Activated CD4-positive, alpha-beta T cell treated with anti-CD3 and anti-CD28 coated beads, Interleukin-2, amount 50 U/mL, for 16 hours (primary cell): ENCODE results near the gene MLH1.
"Not testable (repeated sequence)": the region's sequence is repeated elsewhere in the genome, so short reads cannot be mapped to it uniquely, and the experiment has no call there.

Source experiments
- DNase-seq: peaks from one replicate; pipeline ENCODE4 v3.0.0-alpha.2; 2020

Gene MLH1

DNA sequence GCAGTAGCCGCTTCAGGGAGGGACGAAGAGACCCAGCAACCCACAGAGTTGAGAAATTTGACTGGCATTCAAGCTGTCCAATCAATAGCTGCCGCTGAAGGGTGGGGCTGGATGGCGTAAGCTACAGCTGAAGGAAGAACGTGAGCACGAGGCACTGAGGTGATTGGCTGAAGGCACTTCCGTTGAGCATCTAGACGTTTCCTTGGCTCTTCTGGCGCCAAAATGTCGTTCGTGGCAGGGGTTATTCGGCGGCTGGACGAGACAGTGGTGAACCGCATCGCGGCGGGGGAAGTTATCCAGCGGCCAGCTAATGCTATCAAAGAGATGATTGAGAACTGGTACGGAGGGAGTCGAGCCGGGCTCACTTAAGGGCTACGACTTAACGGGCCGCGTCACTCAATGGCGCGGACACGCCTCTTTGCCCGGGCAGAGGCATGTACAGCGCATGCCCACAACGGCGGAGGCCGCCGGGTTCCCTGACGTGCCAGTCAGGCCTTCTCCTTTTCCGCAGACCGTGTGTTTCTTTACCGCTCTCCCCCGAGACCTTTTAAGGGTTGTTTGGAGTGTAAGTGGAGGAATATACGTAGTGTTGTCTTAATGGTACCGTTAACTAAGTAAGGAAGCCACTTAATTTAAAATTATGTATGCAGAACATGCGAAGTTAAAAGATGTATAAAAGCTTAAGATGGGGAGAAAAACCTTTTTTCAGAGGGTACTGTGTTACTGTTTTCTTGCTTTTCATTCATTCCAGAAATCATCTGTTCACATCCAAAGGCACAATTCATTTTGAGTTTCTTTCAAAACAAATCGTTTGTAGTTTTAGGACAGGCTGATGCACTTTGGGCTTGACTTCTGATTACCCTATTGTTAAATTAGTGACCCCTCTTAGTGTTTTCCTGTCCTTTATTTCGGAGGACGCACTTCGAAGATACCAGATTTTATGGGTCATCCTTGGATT, at the start of gene MLH1:
MLH1 (plus strand) TSS at position 193 of the 958 bp plus-strand sequence; CDS start at position 223, 30 bp downstream.
- DNase-seq: peak; percentile 93

DNA sequence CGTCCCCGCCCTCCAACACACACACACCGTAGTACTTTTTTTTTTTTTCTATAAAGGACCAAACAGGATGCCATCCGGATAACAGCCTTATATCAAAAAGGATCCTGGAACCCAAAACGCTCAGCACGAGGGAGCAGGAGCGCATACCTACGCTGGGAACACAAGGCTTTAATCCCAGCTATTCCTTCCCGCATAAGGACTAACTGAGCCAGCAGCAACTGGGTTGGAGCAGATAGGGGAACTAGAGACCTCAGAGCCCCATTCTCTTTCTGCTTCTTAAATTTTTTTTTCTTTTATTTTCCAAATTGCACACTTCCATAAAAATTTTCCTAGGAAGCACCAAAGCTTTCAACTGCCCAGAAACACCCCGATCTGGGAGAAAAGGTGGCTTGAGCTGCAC, 49.7 kb upstream of the MLH1 start:
- DNase-seq: no peak

- DNase-seq: peak; percentile 14
These were observed 49.2 kb upstream of the MLH1 start for GRCh38 chr3:36944012-36944640.

DNA sequence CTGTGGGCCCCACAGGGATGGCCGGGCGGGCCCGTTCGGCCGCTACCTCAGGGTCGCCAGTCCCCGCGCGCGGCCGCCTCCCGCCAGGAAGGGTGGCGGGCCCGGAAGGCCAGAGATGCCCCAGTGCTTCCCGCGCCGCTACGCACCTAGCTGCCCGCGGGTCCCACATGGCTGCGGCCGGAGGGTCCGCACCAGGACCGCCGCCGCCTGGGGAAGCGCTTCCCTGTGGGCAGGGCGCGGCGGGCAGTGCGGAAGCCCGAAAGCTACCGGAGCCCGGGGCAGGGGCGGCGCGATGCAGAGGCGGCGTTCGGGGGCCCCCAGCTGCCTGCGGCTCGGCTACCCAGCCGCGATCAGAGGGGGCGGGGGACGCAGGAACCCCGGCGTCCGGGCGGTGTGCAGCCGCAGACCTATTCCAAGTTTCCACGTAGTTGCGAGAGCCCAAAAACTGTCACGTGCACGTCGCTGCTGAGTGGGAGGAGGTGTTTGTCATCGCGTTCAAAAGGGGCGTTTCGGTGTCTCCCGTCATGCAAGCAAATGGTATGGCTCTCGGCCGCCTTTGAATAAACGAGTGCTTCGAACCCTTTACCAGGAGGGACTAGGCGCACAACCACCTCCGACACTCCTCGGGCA, 48.6 kb upstream of the MLH1 start, which contains the start of gene TRANK1:
TRANK1 (minus strand) TSS at position 414 of the 630 bp plus-strand sequence; CDS start at position 169, 245 bp downstream.
- DNase-seq: peak; percentile 67

GRCh38 chr3:36945333-36945980, 47.9 kb upstream of the MLH1 start:
- no peak for DNase-seq

DNA sequence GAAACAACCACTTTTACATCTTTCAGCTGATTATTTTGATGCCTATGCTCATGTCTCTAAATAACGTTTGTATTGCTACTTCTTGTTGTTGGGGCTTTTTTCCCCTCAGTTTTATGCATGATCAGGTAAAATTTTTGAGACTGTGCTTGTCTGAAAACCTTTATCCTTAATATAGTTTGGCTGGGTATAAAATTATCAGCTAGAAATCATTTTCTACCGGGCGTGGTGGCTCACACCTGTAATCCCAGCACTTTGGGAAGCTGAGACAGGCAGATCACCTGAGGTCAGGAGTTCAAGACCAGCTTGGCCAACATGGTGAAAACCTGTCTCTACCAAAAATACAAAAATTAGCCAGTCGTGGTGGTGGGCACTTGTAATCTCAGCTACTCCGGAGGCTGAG, 45.5 kb upstream of the MLH1 start:
- DNase-seq: not testable (repeated sequence)

DNA sequence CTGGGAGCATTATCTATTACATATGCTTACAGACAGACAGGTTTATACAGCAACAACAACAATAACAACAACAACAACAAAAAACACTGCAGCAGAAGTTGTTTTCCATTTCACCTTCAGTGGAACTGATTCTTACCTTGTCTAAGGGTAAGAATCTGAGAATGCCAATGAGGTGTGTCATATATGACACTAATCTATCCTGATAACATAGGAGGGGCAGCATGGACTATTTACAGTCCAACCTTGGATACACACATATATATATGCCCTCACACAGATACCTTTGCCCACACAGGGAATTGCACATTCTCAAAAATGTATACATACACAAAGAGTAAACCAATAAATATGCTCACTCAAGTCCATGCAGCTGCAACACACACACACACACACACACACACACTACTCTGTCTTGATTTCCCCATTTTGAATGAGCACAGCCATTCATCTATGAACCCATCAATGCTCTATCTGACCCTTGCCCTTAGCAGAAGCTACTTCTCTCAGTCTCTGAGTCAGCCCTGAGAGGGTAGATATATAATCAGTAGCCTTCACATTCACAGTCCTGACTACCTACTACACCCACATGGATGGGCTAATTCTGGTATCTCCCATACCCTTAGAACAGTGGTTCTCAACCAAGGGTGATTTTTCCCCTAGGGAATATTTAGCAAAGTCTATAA, 38.7 kb upstream of the MLH1 start:
- no peak for DNase-seq

DNA sequence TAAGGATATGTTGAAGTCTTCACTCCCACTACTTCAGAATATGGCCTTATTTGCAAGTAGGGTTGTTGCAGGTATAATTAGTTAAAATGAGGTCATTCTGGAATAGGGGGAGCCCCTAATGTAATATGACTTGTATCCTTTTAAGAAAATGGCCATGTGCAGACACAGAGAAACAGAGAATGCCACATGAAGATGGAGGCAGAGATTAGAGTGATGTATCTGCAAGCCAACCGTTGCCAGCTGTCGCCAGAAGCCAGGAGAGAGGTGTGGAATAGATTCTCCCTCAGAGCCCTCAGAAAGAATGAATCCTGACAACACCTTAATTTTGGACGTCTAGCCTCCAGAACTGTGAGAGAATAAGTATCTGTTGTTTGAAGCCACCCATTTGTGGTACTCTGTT, 37.2 kb upstream of the MLH1 start:
- no peak for DNase-seq

DNA sequence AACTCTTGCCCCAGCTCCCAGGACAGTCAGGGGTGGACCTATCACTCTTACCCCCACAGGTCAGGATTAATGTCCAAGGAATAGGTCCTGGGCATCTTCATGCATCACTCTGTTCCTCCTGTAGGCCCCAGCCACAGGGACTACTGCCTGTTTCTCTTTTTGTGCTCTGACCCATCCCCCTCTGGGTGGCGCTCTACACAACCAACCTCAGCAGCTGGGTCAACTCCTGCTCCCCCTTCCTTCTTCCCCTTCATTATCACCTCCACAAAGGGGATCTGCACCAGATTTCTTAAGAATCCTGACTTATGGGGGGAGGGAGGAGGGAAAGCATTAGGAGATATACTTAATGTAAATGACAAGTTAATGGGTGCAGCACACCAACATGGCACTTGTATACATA, 36.3 kb upstream of the MLH1 start:
- DNase-seq: no peak

DNA sequence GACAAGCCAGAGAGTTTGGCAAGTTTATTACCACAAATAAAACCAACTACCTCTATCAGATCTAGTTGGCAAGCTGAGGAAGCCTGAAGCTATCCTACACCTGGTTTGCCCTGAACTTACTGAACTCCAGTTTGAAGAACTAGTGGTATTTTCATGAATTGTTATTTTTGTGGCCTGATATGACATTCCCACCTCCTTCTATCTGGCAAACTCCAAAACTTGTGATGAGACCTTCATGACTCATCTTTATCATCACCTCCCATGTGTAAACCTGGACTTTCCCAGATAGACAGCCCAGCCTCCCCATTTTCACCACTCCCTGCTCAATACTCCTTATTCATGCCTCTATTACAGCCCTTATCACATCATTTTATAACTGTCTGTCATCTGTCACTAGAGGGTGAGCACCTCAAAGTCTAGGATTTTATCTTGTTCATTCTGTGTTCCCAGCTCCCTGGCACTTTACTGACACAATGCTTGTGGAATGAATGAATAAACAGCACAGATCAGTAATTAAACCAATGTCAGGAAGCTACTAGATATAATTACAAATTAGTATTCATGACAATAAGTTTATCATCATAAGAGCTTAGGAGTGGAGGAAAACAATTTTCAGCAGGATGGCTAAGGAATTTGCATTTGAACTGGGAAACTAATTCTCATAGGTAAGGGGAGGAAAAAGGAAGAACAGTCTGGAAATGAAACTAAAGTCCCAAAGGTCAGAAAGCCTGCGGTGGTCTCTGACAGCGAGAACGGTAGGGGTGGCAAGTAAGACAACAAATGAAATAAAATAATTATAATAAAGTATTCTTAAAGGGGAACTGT, 35.2 kb upstream of the MLH1 start:
- no peak for DNase-seq

DNA sequence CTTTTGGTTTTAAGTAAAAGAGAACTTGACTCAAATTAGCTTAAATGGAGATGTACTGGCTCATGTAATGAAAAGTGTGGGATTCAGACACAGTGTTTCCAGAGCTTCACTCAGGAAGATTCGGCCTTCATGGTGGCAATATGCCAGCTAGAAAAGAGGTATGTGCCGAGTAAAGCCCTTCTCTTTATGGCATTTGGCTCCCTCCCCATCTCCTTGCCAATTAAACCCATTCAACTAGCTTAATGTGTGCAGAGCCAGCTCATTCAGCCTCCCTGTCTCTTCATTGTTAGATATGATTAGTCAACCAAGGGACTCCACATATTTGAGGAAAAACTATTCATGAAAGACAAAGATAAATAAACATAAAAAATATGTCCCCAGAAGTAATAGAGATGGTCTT, 33.5 kb upstream of the MLH1 start:
- no peak for DNase-seq

GRCh38 chr3:36960502-36960901, 32.8 kb upstream of the MLH1 start:
- no peak for DNase-seq

- DNase-seq: not testable (repeated sequence)
These were observed 30.3 kb upstream of the MLH1 start for GRCh38 chr3:36963008-36963407.

GRCh38 chr3:36964331-36964730, 29.0 kb upstream of the MLH1 start:
- no peak for DNase-seq

- DNase-seq: no peak
These were observed 28.5 kb upstream of the MLH1 start for GRCh38 chr3:36964817-36965216.

DNA sequence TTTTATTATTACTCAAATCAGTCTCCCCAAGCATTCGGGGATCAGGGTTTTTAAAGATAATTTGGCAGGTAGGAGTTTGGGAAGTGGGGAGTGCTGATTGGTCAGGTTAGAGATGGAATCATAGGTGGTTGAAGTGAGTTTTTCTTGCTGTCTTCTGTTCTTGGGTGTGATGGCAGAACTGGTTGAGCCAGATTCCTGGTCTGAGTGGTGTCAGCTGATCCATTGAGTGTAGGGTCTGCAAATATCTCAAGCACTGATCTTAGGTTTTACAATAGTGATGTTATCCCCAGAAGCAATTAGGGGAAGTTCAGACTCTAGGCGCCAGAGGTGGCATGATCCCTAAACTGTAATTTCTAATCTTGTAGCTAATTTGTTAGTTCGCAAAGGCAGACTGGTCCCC, 27.9 kb upstream of the MLH1 start:
- DNase-seq: no peak

DNA sequence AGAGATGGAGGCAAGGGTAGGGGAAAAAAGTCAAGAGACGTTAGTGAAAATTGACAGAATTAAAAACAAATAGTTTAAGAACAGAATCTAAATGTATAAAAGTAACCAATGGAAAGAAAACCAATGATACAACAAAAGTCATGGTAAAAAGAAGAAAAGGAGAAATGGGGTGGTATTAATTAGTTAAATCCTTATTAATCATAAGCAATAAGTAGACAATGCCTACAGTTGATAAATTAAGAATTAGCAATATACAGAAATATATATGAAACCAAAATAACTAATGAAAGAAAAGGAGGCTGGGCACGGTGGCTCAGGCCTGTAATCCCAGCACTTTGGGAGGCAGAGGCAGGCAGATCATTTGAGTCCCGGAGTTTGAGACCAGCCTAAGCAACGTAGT, 24.2 kb upstream of the MLH1 start:
- no peak for DNase-seq

DNA sequence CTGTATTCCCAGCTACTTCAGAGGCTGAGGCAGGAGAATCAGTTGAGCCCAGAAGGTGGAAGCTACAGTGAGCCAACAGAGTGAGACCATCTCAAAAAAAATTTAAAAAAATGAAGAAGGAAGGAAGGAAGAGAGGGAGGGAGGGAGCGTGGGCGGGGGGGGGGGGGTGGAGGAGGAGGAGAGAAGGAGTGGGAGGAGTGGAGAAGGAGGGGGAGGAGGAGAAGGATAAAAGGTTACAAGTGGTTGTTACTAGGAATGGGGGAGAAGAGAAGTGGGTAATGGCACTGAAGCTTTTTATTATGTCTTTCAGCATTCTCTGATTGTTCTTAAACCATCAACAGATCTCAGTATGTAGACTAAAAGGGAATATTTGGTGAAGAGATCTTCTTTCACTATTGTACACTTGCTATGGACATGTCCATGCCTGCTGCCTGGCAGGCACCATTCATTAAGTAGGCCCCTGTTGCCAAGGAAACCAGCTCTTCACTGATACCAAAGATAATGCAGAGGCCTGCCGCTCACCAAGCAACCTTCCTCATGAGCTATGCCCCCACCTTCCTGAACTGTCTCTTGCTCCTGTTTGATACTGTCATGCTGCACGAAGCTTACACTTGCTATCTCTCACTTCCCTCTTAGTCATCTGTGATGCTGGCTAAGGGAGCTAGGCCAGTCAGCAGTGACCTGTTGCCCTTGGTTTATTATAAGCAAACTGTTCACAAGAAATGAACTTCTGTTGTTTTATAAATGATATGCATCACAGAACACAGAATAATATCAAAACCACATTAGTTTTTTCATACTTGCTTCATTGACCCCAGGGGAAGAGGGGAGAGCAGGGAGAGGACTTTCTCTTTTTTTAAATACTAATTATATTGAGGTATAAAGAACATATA, 23.5 kb upstream of the MLH1 start:
- peak; percentile 50 for DNase-seq

GRCh38 chr3:36972163-36972562, 21.2 kb upstream of the MLH1 start:
- DNase-seq: no peak

GRCh38 chr3:36973139-36973538, 20.2 kb upstream of the MLH1 start:
- no peak for DNase-seq
